HG03432 (cell line): ENCODE measurements around the gene PKIG.

Source experiments
- ATAC-seq: cut with Tn5 transposase; IDR thresholded peaks from one replicate; pipeline ENCODE4 v1.9.1; 2021; ENCODE audit warnings: mild to moderate bottlenecking, moderate library complexity; ENCODE audit not compliant: unreplicated experiment

PKIG gene

DNA sequence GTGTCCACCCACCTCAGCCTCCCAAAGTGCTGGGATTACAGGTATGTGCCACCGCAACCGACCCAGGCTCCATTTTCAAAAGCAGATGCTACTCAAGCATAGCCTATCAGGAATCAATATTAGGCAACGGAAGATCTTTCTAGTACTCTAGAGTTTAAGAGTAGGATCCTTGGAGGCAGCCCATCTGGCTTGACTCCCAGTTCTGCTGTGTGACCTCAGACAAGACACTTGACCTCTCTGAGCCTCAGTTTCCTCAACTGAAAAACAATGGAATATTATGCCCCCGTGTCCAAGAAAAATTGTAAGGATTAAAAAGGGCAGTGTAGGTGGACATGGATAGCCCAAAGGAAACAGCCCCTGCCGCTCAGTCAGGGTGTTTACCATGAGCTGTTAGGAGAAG, 54.7 kb downstream of the PKIG start:
- ATAC-seq = no peak

DNA sequence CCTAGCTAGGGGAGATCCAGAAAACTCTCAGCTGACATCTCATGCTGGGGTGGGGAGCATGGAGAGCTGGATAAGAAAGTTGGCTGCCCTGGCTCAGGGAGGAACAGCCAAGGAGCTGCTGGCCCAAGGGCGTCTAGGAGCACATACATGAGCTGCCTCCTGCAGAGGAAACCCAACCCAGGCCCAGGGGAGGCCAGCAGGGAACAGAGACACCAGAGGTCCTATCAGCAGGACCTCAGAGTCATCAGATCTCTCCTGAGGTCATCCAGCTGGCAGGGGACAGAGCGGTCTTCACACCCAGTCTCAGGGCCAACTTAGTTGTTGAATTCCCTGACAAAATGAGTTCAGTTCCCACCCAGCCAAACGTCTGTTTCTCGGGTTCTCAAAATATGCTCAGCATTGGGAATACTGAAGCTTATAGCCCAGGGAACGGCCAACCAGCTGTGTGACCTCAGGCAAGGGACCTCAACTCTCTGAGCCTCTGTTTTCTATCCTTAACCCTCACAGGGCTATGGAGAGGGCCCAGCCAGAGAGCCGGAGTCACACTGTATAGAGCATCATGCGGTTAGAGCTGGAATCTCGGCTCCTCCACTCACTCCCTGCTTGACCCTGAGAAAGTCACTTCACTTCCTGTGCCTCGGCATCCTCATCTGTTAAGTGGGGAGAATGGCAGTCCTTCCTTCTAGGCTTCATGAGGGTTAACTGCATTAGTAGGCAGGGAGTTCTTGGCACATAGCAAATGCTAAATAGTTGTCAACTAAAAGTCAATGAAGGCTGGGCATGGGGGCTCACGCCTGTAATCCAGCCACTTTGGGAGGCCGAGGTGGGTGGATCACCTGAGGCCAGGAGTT, 55.4 kb downstream of the PKIG start:
- no peak for ATAC-seq

- no peak for ATAC-seq
Measured at GRCh38 chr20:44640522-44640921, 58.1 kb downstream of the PKIG start.

- ATAC-seq = no peak
Measured at GRCh38 chr20:44641325-44641724, 58.9 kb downstream of the PKIG start.

GRCh38 chr20:44642203-44643153, 60.1 kb downstream of the PKIG start:
- ATAC-seq = peak; percentile 26

- ATAC-seq = no peak
Measured at GRCh38 chr20:44643154-44643519, 60.8 kb downstream of the PKIG start.

DNA sequence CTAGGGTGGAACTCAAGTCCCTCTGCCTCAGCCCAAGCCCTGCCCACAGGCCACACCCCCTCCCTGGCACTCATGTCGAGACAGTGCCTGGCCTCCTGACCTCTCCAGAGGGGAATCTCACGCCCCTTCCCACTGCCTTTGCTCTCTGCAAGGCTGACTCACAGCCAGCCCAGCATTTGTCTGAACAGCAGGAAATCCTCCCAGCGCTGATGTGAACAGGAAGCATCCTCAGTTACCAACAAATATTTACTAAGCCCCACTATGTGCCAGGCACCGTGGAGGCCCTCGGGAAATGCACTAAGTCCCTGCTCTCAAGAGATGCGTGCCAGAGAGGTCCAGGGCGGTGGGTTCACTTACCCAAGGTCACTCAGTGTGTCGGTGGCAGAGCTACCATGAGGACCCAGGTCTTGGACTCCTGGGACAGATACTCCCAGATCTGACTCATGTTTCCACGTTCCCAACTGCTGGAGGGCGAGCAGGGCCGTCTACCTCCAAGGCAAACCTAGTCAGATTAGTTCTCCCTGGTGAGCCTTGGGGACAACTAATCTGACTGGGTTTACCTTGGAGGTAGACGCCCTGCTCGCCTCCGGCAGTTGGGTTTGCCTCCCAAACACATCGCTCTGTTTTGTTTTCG, 61.3 kb downstream of the PKIG start:
- ATAC-seq = no peak

- ATAC-seq = no peak
Measured at GRCh38 chr20:44644230-44644617, 61.8 kb downstream of the PKIG start.

DNA sequence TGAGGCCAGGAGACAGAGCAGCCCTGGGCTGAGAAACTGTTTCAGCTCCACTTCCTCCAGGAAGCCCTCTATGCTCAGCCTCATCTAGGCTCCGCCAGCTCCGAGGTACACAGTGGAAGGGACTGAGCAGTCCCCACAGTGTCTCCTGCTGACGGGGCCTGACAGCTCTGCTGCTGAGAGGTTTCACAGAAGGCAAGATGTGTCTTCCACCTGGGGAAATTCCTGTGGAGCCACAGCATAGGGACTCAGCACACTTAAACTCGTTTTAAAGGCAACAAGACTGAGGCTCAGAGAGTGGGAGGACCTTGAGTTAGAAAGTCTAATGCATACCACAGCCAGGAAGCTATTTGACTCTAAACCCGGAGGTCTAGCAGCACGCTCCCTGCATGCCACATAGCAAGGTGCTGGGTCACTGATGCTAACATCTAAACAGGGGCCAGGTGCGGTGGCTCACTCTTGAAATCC, 62.3 kb downstream of the PKIG start:
- ATAC-seq = no peak

DNA sequence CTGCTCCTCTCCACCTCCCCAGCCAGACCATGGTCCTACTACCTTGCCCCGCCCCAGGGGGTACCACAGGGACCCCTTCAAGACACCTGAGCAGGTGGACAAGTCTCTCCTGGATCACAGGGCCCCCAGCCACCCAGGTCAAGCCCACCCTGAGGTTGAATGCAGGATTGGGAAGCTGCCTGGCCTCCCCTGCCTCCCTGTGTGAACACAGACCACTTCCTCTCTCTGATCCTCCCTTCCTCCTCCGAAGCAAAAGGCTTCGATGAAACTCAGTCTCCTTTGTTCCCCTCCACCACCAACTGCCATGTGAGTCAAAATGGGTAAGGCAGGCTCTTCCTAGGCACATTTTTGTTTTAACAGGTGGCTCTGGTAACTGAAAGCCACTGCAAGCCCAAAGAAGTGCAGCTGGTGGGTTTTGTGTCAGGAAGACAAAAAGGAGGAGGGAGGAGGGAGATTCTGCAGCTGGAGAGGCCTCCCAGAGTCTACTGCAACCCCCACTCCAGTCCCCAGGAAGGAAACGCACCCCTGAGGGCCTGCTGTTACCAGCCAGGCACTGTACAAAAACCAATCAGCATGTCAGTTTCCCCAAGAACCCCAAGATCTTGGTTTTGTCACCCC, 63.8 kb downstream of the PKIG start:
- ATAC-seq = peak; percentile 31

GRCh38 chr20:44646641-44647274, 64.4 kb downstream of the PKIG start:
- peak; percentile 47 for ATAC-seq

GRCh38 chr20:44648068-44648467, 65.7 kb downstream of the PKIG start:
- ATAC-seq = no peak

DNA sequence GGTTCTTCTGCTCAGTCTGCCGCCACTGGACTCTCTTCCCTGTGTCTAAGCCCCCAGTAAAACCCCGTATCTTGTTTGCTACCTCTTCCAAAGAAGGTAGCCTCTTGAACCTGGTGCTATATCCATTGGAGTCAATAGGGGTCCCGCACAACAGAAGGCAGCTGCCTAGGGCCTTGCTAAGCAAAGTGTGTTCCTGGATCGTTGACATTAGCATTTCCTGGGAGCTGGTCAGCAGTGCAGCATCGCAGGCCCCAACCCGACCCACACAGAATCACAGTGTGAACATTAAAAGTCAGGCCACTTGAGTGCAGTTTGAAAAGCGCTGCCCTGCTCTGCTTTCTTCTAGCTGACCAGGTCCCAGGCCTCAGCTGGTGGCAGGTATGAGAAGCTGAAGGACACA, 66.2 kb downstream of the PKIG start:
- ATAC-seq = no peak

GRCh38 chr20:44649126-44649525, 66.7 kb downstream of the PKIG start:
- no peak for ATAC-seq

- no peak for ATAC-seq
Measured at GRCh38 chr20:44649976-44650375, 67.6 kb downstream of the PKIG start.

- ATAC-seq = no peak
Measured at GRCh38 chr20:44650771-44651433, 68.5 kb downstream of the PKIG start.

DNA sequence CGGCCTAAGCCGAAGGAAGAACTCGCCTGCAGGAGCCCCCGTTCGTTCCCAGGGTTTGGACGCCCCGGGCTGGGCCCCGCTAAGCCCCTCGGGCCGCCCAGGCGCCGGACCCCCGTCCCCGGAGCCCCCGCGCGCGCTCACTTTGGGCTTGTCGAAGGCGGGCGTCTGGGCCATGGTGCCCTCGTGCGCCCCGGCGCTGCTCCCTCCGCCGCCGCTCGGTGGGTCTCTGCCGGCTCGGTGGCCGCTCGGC, 69.0 kb downstream of the PKIG start:
- no peak for ATAC-seq

DNA sequence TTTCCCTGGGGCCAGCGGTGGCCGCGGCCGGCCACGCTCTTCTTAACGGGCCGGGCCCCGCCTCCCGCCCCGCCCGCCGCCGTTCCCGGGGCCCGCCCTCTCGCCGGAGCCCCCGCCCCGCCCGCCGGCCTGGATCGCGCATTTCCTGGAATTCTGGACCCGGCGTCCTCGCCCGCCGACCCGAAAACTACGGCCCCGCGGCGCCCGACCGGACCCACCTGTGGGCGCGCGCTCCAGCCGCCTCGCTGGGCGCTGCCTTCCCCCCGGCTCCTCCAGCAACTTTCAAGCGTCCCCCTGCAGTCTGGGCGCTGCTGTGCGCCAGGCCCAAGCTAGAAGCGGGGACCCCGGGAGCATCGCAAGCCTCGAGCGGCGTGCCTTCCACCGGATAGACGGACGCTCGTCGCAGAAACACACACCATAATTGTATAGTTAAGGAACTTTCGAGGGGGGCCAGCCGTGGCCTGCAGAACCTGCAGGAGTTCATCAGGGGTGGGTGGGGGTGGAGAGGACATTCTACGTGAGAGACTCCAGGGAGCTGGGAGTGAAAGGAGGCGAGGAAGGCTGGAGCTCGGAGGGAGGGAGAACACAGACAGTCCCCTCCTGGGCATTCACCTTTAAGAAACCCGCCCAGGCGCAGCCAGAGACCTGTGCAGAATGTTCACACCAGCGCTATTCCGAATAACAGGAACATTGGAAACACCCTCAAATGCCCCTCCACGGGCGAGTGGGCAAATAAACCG, 69.5 kb downstream of the PKIG start, which contains the start of gene ADA:
Gene ADA, minus strand, starts transcription at position 16 of the 740 bp plus-strand sequence. CDS start 92 bp downstream, outside the sequence.
- peak; percentile 36 for ATAC-seq

GRCh38 chr20:44653546-44653945, 71.2 kb downstream of the PKIG start:
- no peak for ATAC-seq
